Right lobe of liver (tissue), 4 donors: Measurements from ENCODE around the gene CDH23.

Experiments
- CTCF ChIP-seq, 4 donors: fragments of 200-600 bp in 3 of 4; fragments of 450-650 bp in 1 of 4; IDR thresholded peaks; one replicate each; pipeline versions ENCODE4 v1.5.1 to v1.8.0; 2016 to 2022; ENCODE audit warnings: antibody characterized with exemption in 4 of 4, mild to moderate bottlenecking in 2 of 4
- POLR2A ChIP-seq: fragments of 450-650 bp; IDR thresholded peaks from one replicate; pipeline ENCODE4 v1.6.1; 2017; ENCODE audit warnings: antibody characterized with exemption, mild to moderate bottlenecking
- donor health status: DM: no; HTN: no; CAD: no.
- donor health status: DM: no; HTN: no; CAD: no.
- donor health status: DM: no; HTN: yes; CAD: no.

GRCh38 chr10:71710519-71710918 is 313.8 kb downstream of the CDH23 start:
- no peak for TF ChIP-seq CTCF (IDR thresholded peaks at IDR 0.05)
- no peak for TF ChIP-seq POLR2A
